Amygdala (tissue), 56 donors: ENCODE results near the gene SELENON.

ENCODE experiments used
- DNase-seq, 56 donors: peaks; one replicate each; lab custom pipeline; 2025; lab: John Stamatoyannopoulos, UW

SELENON gene

DNA sequence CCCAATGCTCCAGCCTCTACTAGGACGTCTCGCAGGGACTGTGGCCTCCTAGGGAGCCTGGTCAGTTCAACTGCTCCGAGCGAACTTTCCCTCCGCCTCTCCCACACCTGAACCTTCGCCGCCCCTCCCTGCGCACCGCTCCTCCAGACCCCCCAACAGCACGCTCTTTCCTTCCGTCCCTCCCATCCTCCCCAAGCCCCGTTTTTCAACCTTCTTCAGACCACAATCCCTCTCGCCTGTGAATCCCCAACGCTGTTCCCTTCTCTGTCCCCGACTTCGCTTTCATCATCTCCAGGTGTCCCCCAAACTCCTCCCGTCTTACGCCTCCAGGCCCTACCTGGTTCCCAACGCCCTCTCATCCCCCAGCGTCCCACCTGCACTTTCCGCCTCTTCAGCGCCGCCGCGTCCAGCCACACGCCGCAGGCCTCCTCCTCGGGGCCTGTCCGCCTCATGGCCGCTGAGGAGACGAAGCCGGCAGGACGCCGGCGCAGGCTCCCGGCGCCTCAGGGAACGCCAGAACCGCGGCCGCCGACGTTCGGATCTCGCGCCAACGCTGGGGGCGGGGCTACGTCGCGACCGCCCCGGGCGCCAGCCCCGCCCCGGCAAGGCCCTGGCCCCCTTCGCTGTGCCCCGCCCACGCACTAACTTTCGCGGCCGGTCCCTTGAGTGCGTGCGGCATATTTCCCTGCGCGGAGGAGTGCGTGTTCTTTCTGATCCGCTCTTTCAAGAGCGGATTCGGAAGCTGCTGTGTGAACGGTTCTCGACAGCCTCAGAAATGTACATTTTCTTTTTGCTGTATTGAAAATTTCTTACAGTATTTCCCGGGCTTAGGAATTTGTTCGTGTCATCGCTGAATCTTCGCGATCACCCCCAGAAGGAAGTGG lies 59.2 kb downstream of the SELENON start, which contains the start of gene AUNIP:
TSS of gene AUNIP (minus strand) at position 552 of the 884 bp plus-strand sequence. CDS start at position 452, 100 bp downstream.
- peak in 45 of 56 donors; percentile 13 to 75 (median 52) for DNase-seq

DNA sequence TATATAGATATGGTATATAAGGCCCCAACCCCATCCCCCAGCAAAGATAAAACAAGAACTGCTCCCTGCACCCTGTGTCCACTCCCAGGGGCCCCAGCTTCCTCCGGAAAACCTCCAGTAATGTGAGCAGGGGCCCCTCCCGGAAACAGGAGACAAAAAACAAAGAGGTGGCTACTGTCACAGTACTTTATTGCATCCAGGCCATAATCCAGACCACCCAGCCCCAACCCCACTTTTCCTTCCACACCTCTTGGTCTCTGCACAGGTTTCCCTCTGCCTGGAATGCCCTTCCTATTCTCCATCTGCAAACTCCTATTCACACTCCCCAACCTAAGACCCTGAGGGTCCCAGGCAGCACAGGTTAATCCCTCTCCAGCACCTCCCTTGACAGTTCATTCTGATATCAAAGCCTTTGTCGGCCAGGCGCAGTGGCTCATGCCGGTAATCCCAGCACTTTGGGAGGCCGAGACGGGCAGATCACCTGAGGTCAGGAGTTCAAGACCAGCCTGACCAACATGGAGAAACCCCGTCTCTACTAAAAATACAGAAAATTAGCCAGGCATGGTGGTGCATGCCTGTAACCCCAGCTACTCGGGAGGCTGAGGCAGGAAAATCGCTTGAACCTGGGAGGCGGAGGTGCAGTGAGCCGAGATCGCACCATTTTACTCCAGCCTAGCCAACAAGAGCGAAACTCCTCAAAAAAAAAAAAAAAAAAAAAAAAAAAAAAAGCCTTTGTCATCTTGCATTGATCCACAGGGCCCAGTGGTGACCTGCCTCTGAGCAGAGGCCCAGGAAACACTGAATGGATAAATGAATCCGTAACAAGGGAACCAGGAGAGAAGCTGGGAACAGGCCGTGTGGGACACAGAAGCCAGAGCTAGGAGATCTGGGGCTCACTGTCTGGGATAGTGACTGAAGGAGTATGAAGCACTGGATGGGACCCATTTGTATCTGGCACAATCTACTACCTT lies 61.6 kb downstream of the SELENON start:
- DNase-seq, result no peak

DNA sequence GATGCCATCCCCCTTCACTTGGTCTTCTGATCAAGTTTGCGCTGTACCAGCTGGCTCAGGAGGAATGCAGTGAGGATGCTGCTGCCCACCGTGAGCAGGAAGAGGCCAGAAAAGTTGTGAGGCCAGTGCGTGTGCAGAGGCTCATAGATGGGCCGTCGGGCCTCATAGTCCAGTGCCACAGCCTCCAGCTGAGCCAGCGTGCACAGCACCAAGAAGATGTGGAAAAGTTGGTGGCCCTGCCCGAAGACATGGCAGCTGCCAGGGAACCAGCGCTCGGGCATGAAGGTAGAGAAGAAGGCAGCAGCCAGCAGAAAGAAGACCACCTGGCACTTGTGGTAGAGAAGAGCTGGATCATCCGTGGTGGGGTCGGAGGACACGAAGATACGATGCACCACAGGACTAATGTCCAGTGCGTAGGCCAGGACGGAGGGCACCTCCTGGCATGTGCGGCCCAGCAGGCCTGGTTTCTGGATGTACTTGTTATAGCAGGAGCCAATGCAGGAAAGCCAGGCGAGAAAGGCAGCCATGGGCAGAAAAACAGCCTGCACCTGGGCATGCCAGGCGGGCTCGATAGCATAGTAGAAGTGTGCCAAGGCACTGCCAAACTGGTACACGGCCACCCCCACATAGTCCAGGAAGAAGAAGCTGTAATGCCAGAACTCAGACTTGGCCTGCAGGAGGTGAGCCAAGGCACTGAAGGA lies 62.9 kb downstream of the SELENON start:
- no peak for DNase-seq

DNA sequence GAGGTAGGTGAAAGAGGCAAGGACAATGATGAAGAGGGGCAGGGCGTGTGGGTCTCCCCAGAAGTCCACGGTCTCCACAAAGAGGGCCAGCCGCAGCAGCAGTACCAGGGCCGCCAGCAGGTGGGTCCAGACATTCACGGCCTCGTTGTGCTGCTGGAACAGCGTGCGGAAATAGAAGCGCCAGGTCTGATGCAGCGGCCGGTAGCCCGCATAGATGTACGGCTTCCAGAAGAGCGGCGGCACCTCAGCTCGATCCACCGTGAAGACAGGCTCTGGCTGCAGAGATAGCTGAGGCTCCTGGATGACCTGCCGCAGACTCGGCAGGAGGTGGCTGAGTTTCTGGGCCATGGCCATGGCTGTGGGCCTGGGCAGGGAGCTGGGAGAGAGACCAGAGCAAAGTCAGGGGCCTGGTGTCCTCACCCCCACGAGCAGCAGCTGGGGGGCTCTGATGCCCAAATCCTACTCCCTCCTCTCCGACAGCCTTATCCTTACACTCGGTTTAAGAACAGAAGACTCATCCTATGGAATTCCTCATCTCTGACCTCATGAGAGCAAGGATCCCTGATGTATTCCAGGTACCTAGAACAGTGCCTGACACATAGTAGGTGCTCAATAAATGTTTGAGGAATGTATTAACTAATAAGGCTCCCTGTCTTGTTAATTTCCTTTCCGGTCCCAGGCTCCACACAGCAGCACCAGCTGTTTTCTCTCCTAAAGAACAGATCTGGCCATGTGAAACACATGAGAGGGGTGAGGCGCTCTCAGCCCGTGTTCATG lies 63.7 kb downstream of the SELENON start:
- no peak for DNase-seq

DNA sequence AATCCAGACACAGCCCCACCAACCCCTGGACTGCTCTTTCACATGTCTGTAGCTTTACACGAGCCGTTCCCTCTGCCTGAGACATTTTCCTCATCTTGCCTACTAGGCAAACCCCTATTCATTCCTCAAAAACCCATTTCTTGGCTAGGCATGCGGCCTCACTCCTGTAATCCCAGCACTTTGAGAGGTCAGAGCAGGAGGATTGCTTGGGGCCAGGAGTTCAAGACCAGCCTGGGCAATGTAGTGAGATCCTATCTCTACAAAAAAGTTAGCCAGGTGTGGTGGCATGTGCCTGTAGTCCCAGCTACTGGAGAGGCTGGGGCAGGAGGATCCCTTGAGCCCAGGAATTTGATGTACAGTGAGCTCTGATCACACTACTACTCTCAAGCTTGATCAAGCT lies 64.4 kb downstream of the SELENON start:
- DNase-seq, result no peak

DNA sequence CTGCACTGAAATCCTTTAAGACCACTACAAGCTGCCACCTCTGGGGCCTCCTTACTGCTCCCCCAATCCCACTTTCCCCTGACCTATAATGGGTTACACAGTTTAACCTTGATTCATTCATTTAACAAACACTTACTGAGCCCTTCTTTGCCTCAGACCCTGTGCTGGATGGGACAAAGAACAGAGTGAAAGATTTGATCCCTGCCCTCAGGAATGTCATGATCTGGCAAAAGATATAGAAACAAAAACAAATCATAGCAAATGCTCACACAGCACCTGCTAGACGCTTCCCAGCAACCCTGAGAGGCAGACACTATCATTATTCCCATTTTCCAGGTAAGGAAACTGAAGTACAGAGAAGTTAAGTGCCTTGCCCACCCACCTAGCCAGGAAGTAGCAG lies 66.3 kb downstream of the SELENON start:
- no peak for DNase-seq

DNA sequence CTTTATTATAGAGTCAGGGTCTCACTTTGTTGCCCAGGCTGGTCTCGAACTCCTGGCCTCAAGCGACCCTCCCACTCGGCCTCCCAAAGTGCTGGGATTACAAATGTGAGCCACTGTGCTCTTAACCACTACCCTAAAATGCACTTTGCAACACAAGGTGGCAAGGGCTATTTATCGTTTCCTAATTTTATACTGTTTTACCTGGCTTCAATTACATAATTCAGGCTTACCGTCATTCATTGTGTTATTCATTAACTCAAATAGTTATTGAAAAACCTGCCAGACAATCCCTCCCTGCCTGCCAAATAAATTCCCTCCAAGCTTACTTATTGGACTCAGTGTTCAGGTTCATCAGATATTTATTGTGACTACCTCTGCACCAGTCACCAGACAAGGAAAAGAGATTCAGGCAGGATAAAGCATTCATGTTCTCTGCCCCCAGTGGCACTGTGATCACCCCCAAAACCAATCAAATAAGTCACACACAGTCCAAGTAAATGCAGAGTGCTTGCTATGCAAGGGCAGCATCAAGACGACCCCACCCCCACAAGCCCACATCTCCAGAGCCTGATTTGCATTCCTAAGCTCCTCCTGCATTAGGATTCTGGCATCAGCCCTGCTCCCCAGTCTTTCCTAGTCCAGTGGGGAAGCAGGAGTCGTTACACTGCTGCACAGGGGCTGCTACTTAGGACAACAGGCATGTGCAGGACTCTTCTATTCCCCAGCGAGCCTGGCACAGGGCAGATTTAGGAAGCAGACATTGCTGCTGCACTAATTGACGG lies 67.4 kb downstream of the SELENON start:
- no peak for DNase-seq
